GM21390 (cell line): ENCODE results near the gene DDAH2.
A peak's percentile ranks its signal among the peaks of the same experiment; 100 is the strongest.

Experiments
- ATAC-seq: cut with Tn5 transposase; IDR thresholded peaks from one replicate; pipeline ENCODE4 v1.9.1; 2021; ENCODE audit not compliant: unreplicated experiment

Gene DDAH2

DNA sequence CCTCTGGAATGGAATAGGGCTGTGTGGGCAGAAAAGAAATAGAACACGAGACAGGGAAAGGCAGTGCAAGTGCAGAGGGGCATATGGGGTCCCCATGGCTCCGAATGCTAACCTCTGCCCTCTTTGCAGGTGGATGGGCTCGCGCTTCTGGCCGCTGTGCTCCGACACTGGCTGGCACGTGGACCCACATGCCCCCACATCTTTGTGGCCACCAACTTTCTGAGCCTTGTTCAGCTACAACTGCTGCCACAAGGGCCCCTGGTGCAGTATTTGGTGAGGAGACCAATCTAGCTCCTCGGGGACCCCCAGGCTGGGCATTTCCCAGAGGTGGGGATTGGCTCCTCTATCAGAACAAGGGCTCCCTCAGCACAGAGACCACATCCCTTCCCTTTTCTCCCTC is 32.2 kb upstream of the DDAH2 start:
- no peak for ATAC-seq

DNA sequence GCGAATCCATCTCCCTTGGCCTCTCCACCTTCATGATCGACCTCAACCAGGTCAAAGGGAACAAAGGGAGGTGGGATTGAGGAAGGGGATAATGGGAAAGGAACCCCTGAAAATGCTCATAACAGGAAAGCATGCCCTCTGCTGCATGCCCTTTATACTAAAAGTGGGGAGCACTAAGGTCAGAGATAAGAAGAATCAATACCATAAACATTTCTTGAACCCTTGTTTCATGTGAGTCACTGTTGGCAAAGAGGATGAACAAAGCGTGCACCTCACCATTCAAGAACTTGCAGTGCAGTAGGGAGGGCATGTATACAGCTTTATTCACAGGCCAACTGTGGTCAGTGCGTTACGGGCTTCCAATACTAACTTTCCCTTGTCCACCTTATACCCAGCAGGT is 31.7 kb upstream of the DDAH2 start:
- ATAC-seq: no peak

DNA sequence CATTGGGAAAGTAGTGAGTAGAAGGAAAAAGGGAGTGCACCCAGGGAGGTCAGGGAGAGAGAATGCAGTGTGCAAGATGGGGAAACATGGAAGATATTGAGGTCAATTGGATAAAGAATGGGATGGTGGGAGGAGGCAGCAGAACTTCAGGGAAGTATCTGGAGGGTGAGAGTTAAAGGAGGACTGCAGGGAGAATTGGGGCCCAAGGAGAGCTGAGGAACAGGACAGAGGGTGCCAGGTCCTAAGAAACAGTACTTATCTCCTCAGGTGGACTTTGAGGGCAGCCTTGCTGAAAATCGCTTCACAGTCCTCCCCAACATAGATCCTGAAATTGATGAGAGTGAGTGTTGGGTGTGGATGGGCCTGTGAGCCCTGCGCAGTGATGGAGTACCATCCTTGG is 29.2 kb upstream of the DDAH2 start:
- no peak for ATAC-seq

DNA sequence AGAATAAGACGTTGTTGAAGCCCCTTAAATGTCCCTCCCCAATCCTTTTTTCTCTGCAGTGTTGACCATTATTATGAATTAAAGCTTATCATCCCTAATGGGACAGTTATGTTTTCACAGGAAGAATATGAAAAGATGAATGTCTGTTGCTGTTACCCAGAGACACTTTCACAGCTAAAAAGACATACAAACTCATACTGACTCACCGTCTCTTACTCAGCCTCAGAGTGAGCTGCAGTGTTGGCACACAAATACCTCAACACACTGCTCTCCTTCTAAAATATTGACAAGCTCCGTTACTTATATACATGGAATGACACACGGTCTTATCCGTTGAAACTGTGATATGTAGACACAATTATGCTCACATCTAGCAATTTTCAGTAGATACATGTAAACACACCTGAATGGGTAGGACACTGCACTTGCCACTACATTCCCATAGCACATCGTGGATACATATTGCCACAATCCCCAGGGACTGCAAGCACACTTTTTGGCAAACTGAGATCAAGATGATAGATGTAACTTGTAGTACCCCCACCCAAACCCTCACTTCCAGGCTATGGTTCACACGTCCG is 23.7 kb upstream of the DDAH2 start:
- ATAC-seq: no peak

DNA sequence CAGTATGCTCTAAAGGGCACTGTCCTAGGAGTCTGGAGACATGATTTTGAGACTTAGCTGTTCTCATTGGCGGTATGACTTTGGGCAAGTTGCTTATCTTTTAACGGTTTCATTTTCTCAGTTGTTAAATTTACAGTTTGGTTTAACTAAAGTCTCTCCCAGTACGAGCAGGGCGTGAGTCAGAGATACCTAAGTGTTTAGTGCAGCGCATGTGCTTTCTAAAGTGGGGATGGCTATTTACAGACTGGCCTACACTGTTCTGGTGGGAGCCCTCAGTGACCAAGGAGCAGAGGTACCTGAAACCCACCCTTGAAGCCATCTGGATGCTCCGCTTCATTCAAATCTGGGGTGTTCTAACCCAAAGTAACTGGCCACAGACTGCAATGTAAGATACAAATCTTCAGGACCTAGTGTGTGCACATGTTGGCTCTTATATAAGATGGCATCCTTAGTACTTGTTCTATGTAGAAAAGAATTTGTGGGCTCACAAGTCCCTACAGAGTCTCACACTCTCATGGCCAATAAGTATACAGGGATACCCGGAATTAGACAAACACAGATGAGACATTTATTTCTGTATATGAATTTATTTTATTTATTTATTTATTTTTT is 21.4 kb upstream of the DDAH2 start:
- no peak for ATAC-seq

DNA sequence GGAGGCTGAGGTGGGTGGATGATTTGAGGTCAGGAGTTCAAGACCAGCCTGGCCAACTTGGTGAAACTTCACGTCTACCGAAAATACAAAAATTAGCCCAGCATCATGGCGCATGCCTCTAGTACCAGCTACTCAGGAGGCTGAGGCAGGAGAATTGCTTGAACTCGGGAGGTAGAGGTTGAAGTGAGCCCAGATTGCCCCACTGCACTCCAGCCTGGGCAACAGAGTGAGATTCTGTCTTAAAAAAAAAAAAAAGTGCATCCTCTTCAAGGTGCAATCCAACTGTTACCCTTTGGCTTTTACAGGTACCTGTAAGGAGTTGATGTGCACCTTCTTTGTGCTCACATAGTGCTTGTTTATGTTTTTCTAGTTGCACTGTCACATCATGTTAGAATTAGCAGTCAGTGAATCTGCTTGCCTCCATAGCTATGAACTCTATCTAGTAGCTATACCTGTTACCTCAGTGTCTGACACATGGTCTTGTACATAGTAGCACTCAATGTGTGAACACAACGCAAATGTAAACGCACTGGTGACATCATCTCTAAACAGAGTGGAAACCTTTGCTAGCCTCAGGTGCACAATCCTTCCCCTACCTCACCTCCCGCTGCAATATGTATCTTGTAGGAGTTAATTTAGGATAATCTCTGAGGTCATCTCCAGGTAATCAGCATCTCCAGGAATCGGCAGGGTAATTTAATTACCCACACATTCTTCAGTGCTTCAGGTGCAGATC is 20.4 kb upstream of the DDAH2 start:
- ATAC-seq: no peak

DNA sequence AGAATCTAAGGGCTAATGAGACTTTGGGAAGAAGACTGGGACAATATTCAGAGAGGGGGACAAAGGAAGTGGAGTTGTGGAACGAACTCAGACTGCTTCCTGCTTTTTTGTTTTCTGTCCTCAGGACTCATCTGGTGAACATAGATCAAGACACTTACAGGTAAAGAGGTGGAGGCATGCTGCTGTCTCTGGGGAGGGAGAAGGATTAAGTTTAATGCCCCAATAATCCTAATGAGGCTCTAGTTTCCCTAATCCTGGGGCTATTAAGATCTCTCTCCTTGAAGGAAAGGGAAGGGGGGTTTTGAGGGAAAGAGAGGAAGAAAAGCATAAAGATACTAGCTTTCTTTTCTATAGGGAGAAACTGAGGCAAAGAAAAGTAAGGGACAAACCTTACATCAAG is 15.3 kb upstream of the DDAH2 start:
- ATAC-seq: no peak

DNA sequence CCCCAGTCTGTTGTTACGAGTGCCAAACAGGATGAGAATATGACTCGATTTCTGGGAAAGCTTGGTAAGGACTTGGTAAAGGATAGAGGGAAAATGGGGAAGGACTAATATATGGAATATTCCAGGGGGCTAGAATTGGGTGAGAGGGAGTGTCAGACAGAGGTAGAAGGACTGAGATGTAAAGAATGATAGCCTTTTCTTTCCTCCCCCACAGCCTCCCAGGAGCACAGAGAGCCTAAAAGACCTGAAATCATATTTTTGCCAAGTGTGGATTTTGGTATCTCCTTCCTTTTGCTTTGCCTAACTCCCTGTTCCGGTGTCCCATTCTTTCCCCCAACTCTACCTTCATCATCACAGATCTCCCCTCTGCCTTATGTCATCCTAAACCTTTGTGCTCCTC is 13.8 kb upstream of the DDAH2 start:
- no peak for ATAC-seq

DNA sequence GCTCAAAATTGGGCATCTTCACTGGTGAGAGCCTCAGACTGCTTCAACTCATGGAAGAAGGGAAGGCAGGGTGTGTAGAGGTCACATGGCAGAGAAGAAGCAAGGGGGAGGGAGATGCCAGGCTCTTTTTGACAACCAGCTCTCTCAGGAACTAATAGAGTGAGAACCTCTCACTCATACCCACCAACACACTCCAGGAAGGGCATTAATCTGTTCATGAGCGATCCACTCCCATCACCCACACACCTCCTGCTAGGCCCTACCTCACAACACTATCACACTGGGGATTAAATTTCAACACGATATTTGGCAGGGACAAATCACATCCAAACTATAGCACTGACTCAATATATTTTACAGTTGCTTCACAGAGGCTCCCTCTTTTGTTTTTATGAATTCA is 12.7 kb upstream of the DDAH2 start:
- ATAC-seq: no peak

DNA sequence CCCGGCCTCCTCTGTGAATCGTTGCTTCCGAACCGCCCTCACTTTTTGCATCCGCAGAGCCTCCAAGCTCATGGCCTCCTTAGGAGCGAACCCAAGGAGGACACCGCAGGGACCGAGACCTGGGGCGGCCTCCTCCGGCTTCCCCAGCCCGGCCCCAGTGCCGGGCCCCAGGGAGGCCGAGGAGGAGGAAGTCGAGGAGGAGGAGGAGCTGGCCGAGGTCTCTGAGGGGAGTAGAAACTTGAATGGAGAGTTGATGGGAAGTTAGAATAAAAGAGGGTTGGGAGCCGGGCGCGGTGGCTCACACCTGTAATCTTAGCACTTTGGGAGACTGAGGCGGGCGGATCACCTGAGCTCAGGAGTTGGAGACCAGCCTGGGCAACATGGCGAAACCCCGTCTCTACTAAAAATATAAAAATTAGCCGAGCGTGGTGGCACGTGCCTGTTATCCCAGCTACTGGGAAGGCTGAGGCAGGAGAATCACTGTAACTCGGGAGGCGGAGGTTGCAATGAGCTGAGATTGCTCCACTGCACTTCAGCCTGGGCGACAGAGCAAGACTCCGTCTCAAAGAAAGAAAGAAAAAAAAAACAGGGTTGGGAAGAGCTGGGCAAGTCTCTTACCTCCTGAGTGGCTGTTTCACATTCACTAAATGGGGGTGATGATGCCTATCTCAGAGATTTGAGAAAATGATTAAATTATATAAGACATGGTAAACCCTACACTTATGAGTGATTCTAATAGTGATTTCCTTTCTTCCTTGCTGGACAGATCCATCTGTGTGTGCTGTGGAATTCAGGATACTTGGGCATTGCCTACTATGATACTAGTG is 11.5 kb upstream of the DDAH2 start:
- ATAC-seq: no peak

DNA sequence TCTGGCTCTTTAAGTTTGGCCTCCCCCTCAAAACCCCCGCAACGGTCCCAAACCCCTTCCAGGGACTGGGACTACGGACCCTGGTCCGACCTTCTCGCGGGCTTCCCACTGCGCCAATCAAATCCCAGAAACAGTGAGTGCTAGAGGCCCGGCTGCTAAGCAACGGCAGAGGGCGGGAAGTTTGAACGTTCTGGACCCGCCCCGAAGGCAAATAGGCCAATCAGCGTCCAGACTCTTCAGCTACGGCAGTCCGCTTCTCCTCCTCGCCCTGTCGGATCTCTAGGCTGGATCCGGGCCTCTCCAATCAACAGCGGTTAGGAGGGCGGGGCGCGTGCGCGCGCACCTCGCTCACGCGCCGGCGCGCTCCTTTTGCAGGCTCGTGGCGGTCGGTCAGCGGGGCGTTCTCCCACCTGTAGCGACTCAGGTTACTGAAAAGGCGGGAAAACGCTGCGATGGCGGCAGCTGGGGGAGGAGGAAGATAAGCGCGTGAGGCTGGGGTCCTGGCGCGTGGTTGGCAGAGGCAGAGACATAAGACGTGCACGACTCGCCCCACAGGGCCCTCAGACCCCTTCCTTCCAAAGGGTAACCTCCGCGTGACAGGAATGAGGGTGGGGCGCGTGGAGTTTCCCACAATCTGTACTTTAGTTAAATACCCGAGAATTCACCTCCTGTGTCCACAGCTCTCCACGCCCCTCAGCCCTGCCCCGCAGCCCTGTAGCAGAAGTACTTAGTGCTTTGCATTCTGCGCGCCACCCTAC is 10.7 kb upstream of the DDAH2 start, which contains the start of gene MSH5:
MSH5 (plus strand) TSS at position 367 of the 758 bp plus-strand sequence. CDS start 462 bp downstream, outside the sequence.
- peak; percentile 69 for ATAC-seq

DNA sequence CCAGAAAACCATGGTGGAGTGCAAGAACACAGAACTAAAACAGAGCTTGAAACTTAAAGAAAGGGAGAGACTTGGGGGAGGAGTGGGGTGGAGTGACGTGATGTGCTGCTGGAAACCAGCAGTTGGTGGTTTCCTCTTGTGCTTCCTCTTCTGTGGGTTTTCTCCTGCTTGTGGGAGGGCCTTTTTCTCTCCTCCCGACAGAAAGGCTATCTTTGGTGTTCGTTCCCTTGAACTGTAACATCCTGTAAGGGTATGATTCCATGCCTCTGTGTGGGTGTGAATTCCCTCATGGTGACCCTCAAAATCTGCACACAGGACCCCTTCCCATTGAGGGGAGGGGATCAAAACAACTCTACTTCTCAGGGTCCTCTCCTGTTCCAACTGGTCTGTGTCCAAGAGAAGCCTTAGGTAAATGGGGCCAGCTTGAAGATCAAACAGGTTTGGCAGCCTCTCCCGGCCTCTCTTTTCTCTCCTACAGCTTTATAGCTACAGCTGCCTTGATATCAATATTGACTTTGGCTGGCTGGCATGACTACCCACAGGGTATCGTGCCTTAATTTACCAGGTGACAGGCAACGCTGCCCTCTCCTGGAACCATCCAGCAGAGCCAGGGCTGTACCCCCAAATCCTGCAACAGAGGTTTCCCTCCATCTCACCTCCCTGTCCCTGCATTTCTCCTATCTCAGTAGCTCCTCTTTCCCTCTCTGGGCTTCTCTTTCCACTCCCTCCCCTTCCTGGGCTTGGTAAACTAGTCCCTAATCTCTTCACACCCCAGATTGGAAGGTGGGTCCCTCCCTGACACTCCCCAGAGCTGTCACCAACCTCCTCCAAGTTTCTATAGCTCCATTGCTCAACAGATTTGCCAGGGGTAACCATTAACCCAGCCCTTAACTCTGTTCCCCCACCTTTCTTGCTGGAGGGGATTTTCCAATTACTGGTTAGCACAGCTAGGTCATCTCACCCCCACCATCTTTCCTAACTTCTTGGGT is 9.2 kb upstream of the DDAH2 start:
- no peak for ATAC-seq

DNA sequence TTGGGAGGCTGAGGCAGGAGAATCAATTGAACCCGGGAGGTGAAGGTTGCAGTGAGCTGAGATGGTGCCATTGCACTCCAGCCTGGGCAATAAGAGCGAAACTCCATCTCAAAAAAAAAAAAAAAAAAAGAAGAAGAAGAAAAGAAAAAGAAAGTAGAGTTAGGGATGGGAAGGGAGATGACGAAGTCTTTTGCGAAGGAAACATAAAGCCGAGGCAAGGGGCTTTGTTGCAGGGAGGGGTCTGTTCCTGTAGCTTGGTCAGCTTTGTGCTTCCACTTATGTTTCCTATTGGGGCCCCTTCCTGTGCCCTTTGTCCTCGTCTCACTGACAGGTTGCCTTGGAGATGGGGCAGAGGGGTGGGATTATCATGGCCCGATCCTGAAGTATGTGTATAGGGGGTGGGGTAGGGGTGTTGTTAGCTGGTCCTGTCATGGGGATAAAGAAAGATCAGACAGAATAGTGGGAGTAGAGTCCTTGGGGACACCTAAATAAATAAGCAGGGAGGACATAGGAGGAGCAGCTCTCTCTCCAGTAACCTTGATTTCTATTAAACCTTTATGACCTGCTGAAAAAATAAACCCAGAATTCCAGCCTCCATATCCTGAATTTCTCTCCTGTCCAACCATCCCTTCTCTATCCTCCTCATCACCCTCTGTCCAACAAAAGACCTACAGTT is 8.4 kb upstream of the DDAH2 start:
- ATAC-seq: no peak

DNA sequence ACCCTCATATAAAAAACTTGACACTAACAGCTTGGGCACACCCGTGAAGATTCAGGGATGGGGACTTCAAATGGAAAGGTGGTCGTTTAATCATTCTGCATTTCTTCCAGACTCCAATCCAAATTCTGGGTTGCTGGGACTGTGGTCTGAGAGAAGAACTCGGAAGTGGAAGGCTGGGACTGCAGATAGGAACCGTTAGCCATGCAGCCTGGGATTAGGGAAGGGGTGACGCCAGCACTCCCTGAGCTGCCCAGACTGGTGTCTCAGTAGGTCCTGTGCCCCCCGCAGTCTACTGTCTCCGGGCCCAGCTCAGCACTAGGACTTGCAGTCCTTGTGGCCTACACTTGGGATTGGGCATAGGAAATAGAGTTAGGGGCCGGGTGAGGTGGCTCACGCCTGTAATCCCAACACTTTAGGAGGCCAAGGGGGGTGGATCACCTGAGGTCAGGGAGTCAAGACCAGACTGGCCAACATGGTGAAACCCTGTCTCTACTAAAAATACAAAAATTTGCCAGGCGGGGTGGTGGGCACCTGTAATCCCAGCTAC is 7.7 kb upstream of the DDAH2 start:
- ATAC-seq: no peak

DNA sequence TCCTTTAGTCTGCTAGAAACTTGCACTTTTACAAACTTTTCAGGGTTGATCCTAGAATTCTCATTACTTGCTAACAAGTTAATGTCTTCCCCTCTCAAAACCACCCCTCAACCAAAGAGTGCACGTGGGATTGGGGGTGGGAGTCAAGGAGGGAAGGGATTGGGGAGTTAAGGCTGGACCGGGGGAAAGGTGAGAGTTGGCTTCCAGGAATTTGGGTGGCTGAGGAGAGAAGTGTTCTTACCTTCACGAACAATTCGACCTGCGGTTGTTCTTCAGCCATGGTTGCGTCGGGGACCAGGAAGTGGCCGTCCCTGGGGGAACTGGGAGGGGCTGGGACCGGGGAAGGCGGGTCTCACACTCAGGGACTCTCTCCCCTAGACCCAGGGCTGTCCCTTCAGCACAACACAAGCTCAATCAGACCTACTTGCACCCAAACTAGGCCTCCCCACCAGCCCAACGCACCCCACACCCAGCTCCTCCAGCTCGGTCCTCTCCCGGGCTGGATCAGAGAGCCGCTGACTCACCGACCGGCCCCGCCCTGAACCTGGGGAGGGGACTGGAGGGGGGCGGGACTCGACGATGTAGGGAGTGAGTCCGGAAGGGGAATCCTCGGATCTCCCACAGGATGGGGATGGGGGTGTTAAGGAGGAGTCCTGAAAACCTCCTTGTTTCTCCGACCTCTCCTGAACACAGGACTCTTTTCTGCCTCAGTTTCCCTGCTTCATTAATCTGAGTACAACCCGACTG is 7.1 kb upstream of the DDAH2 start, which contains the start of gene CLIC1:
CLIC1 (minus strand) TSS at position 510 of the 747 bp plus-strand sequence; CDS start at position 280, 230 bp downstream.
- ATAC-seq: no peak

DNA sequence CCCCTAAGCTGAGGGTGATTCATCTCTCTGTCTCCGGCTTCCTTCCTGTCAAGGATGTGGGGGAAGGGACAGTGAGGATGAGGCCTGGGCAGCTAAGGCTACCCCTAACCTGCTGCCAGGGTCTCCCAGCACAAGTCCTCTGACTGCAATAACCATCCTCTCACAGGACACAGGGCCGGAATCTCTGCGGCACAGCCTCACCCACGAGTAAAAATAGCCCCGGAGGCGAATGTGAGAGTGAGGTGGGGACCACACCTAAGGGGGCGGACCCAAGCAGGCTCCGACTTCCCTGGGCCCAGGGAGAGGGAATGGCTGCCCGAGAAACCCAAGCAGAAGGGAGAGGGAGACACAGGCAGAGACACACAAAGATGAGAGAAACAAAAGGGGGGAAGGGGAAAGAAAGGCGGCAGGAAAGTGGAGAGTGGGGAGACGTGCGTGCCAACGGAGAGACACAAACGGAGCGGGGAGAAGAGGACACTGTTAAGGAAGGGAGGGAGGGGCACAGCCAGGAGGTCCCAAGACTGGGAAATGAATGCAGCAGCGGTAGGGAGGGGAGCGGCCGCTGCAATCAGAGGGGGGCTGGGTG is 5.8 kb upstream of the DDAH2 start:
- no peak for ATAC-seq

DNA sequence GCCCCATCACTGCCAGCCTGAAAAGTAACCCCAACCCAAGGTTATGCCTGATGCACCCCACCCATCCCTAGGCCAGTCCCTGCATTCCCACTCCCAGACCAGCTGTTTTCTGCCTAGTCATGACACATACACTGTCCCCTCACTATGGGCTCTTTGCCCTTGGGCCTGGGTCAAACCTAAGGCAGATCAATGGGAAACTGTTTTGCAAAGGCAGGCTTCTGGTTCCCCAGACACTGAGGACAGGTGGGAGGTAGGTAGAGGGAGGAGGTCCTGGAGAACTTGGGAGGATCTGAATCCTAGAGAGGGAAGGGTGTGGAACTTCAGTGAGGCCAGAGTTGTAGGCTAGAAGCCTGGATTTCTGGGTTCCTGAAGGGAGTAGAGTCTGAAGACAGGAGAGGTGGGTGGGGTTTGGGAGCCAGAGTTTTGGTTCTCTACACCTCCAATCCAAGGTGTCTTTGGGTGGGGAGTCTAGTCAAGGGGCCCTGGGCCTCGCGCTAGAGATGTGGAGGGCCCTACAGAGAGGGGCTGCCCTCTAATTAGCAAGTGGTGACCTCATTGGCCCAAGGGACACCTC is 5.2 kb upstream of the DDAH2 start:
- ATAC-seq: no peak
